ENCODE measurements around the gene TPGS1.

GRCh38 chr19:461721-462551 is 45.4 kb upstream of the TPGS1 start:
- TF ChIP-seq BRCA1 (IDR thresholded peaks at IDR 0.05; ENCODE audit: low read depth, low read length) (no peak), YY1 (IDR thresholded peaks at IDR 0.05; ENCODE audit: low read depth, low read length) (no peak), CTCF (IDR thresholded peaks at IDR 0.05; ENCODE audit: control extremely low read depth in 1 of 3, insufficient read depth in 1 of 3, low read depth in 1 of 3, low read length in 3 of 3) (no peak), JUN (IDR thresholded peaks at IDR 0.05; ENCODE audit: low read depth, low read length) (no peak), HDAC2 (IDR thresholded peaks at IDR 0.05; ENCODE audit: borderline replicate concordance in 1 of 2, low read depth in 2 of 2, low read length in 2 of 2) (no peak), TAF1 (IDR thresholded peaks at IDR 0.05; ENCODE audit: low read depth, low read length) (no peak), EZH2 (IDR thresholded peaks at IDR 0.05; ENCODE audit: low read depth, low read length, severe bottlenecking) (peak; percentile 51), POLR2A (IDR thresholded peaks at IDR 0.05; ENCODE audit: control extremely low read depth in 1 of 2, low read depth in 2 of 2, low read length in 2 of 2) (no peak), CBX5 (IDR thresholded peaks at IDR 0.05; ENCODE audit: low read depth, low read length) (no peak), MAX (IDR thresholded peaks at IDR 0.05) (no peak; the same call in 1 of the 2 replicates), RBBP5 (IDR thresholded peaks at IDR 0.05; ENCODE audit: borderline replicate concordance, low read depth, low read length) (peak; percentile 42; the same call in 1 of the 2 replicates), ATF2 (IDR thresholded peaks at IDR 0.05; ENCODE audit: low read length) (no peak)
